Fibroblast of skin of left quadriceps (primary cell): Measurements from ENCODE around the gene ZNF200.

ENCODE experiments used
- DNase-seq, 2 experiments: peaks; one replicate each; pipeline ENCODE4 v3.0.0-alpha.2; 2013; ENCODE audit warnings: low read depth in 2 of 2

ZNF200 gene

GRCh38 chr16:3179651-3180050 is 55.3 kb downstream of the ZNF200 start:
- DNase-seq, result no peak

- no peak for DNase-seq
These were observed 59.5 kb downstream of the ZNF200 start for GRCh38 chr16:3175157-3176093.

GRCh38 chr16:3174618-3175148 is 60.3 kb downstream of the ZNF200 start:
- DNase-seq, result no peak

GRCh38 chr16:3173892-3174617 is 60.9 kb downstream of the ZNF200 start:
- DNase-seq, result no peak
